Lower leg skin (tissue), 4 donors: Measurements from ENCODE around the gene CELA1. TPM values are rescaled to one million over a fixed set of nuclear protein-coding genes. Genes with fewer than 3 reads are reported as not detected.
A peak's percentile ranks its signal among the peaks of the same experiment; 100 is the strongest.

Source experiments
- DNase-seq, 2 donors: peaks; one replicate each; pipeline ENCODE4 v3.0.0-alpha.2; 2019; ENCODE audit warnings: low spot score in 2 of 2
- H3K4me3 ChIP-seq: fragments of 200-600 bp; sonication (generic); 2 replicates; pipeline ENCODE4 v1.5.1; 2017; ENCODE audit warnings: mild to moderate bottlenecking, low read depth; ENCODE audit not compliant: poor library complexity, severe bottlenecking
- CTCF ChIP-seq, 3 donors: fragments of 450-650 bp; IDR thresholded peaks; one replicate each; pipeline ENCODE4 v1.5.1; 2016; ENCODE audit warnings: antibody characterized with exemption in 3 of 3, mild to moderate bottlenecking in 3 of 3, moderate library complexity in 2 of 3
- POLR2A ChIP-seq, 2 donors: fragments of 450-650 bp; IDR thresholded peaks; one replicate each; pipeline ENCODE4 v1.6.1; 2016 to 2017; ENCODE audit warnings: antibody characterized with exemption in 2 of 2, mild to moderate bottlenecking in 1 of 2, moderate library complexity in 1 of 2
- WGBS, 2 donors: methylation state at CpG; one replicate each; pipeline ENCODE4 v1.1.5; 2018; 5-methylcytosine and 5-hydroxymethylcytosine counted together
- intact Hi-C: fragments of 100-400 bp; cut with DNase I; formaldehyde crosslinking; loops from one replicate; pipeline ENCODE4 v1.15.0; 2023; ENCODE audit warnings: low total_unique reads
- total RNA-seq, 4 donors: library from RNA; depleted of rRNA; stranded (reverse); fragments of >200 nt; gene quantifications; one replicate each; pipeline ENCODE4 v1.1.0, GENCODE V29; 2016

Gene CELA1
- total RNA-seq, 4 donors from 2014 or later, result not detected

GRCh38 chr12:51390891-51391282 is 44.4 kb upstream of the CELA1 start:
- peak overlapping the region; percentile 21 for H3K4me3 ChIP-seq
- WGBS, 2 donors, result 21 to 35% methylated on average over 8 of the region's 8 CpGs
- no peak for TF ChIP-seq CTCF (IDR thresholded peaks at IDR 0.05)
- TF ChIP-seq POLR2A (IDR thresholded peaks at IDR 0.05), result no peak
- DNase-seq, result peak in 1 of 2 donors; percentile 75
- intact Hi-C loops, result no loop called here

GRCh38 chr12:51390457-51390856 is 44.0 kb upstream of the CELA1 start:
- H3K4me3 ChIP-seq, result no peak overlapping the region
- DNase-seq, result peak in 1 of 2 donors; percentile 68
- intact Hi-C loops, result no loop called here
- 65 to 74% methylated on average over 6 of the region's 6 CpGs for WGBS, 2 donors
- TF ChIP-seq CTCF (IDR thresholded peaks at IDR 0.05) (no peak), POLR2A (IDR thresholded peaks at IDR 0.05) (no peak)

- no peak for DNase-seq
- H3K4me3 ChIP-seq, result no peak overlapping the region
- 53 to 68% methylated on average over 2 of the region's 2 CpGs for WGBS, 2 donors
- TF ChIP-seq POLR2A (IDR thresholded peaks at IDR 0.05) (no peak), CTCF (IDR thresholded peaks at IDR 0.05) (no peak)
- intact Hi-C loops, result no loop called here
These were observed 43.0 kb upstream of the CELA1 start for GRCh38 chr12:51389302-51389999.

- intact Hi-C loops, result no loop called here
These were observed 42.4 kb upstream of the CELA1 start for GRCh38 chr12:51388846-51389245.

GRCh38 chr12:51388069-51388799 is 41.8 kb upstream of the CELA1 start:
- intact Hi-C loops, result no loop called here
- H3K4me3 ChIP-seq, result no peak overlapping the region
- 45% methylated on average over 10 of the region's 10 CpGs for WGBS, 2 donors
- TF ChIP-seq POLR2A (IDR thresholded peaks at IDR 0.05) (no peak), CTCF (IDR thresholded peaks at IDR 0.05) (no peak)
- DNase-seq, result peak in 1 of 2 donors; percentile 55

More at GRCh38 chr12:51388846-51389245, 42.4 kb upstream of the CELA1 start:
- TF ChIP-seq CTCF (IDR thresholded peaks at IDR 0.05) (no peak), POLR2A (IDR thresholded peaks at IDR 0.05) (no peak)
- H3K4me3 ChIP-seq, result no peak overlapping the region
- 82% methylated on average over 5 of the region's 5 CpGs for WGBS, 2 donors
- no peak for DNase-seq
